T-helper 2 cell treated with Interferon-gamma antibody and Interleukin-4, amounts not matched to agents 5 μg/mL and 100 μg/mL, for 36 hours (primary cell): ENCODE measurements around the gene CRAMP1.
"Not testable (repeated sequence)": the region's sequence is repeated elsewhere in the genome, so short reads cannot be mapped to it uniquely, and the experiment has no call there.

ENCODE experiments used
- DNase-seq: peaks from one replicate; pipeline ENCODE4 v3.0.0; 2021; ENCODE audit warnings: low spot score
- H3K27ac Mint-ChIP-seq: one replicate; pipeline ENCODE4 v1.8.0; 2021; ENCODE audit warnings: mild to moderate bottlenecking, mixed read lengths
- H3K27me3 Mint-ChIP-seq: one replicate; pipeline ENCODE4 v1.8.0; 2021; ENCODE audit warnings: low read depth, mixed read lengths
- H3K36me3 Mint-ChIP-seq: one replicate; pipeline ENCODE4 v1.8.0; 2021; ENCODE audit warnings: low read depth, mixed read lengths
- H3K4me1 Mint-ChIP-seq: one replicate; pipeline ENCODE4 v1.8.0; 2021; ENCODE audit warnings: low read depth, mixed read lengths
- H3K4me3 Mint-ChIP-seq: one replicate; pipeline ENCODE4 v1.8.0; 2022; ENCODE audit warnings: mild to moderate bottlenecking, moderate library complexity, mixed read lengths
- H3K9me3 Mint-ChIP-seq: one replicate; pipeline ENCODE4 v1.8.0; 2021; ENCODE audit warnings: mixed read lengths

CRAMP1 gene

DNA sequence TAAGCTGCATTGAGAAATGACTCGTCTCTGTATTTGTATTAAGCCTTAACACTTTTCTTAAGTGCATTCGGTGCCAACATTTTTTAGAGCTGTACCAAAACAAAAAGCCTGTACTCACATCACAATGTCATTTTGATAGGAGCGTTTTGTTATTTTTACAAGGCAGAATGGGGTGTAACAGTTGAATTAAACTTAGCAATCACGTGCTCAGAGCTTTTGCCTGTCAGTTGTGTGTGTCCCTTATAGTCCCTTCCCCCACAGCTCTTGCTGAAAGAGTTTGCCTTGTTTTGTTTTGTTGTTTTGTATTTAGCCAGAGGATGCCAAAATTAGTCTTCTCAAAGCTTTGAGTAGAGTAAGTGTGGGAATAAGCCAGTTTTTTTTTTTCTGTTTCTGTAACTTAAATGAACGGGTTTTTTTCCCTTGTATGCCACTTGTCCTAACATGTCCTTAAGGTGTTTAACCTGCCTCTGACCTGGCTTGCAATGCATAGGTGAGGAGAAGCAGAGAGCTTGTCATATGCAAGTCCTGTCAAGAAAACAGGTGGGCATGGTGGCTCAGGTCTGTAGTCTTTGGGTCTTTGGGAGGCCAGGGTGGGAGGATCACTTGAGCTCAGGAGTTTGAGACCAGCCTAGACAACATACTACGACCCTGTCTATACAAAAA, 89.2 kb downstream of the CRAMP1 start:
- Mint-ChIP-seq H3K9me3 (no peaks in the 10 kb centered on the region), H3K4me3 (no peak overlapping the region), H3K27ac (no peak overlapping the region), H3K36me3 (peaks cover 37% of the 10 kb centered on the region), H3K27me3 (no peaks in the 10 kb centered on the region), H3K4me1 (peaks cover 11% of the 10 kb centered on the region)
- DNase-seq: no peak

DNA sequence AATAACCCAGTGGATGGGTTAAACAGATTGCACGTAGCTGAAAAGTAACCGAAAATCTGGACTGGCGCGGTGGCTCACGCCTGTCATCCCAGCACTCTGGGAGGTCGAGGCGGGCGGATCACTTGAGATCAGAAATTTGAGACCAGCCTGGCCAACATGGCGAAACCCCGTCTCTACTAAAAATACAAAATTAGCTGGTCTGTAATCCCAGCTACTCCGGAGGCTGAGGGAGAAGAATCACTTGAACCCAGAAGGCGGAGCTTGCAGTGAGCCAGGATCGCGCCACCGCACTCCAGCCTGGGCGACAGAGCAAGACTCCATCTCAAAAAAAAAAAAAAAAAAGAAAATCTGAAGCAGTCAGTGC, 93.1 kb downstream of the CRAMP1 start:
- not testable (repeated sequence) for H3K27me3 Mint-ChIP-seq, DNase-seq
- H3K36me3 Mint-ChIP-seq: peaks cover 16% of the 10 kb centered on the region

DNA sequence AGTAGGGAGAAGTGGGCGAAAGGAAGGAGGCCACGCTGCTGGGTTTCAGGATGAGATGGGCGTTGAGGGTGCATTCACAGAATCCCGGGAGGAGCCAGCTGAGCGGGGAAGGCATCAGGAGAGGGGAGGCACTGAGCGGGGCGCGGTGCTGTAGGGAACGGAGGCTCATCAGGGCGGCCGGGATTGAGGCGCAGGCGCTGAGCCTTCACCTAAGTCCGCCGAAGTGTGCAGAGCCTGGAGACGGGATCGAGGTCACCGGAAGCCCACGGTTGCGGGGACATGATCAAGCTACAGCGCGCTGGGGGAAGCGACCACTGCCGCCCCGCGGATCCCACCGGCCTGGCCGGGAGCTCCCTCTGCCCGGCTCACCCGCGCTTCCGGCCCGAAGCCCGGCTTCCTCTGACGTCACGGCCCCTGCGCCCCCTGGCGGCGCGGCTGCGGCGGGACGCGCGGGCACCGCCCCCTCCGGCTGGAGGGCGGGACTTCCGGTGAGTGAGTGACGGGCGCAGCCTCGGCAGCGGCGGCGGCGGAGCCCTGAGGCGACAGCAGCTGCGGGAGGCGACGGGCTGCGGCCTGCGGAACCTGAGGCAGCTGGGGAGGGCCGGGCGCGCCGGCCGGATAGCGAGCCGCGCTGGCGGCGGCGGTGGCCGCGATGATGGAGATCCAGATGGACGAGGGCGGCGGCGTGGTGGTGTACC, 93.7 kb downstream of the CRAMP1 start, which contains the start of gene MAPK8IP3:
TSS of gene MAPK8IP3 (plus strand) at position 508 of the 698 bp plus-strand sequence. CDS start at position 653, 145 bp downstream.
- H3K4me1 Mint-ChIP-seq: peaks cover 24% of the 10 kb centered on the region
- H3K36me3 Mint-ChIP-seq: peaks cover 16% of the 10 kb centered on the region
- H3K9me3 Mint-ChIP-seq: no peaks in the 10 kb centered on the region
- peak; percentile 96 for DNase-seq
- H3K27ac Mint-ChIP-seq: peak within 1 kb of the TSS; percentile 96
- H3K4me3 Mint-ChIP-seq: peak within 1 kb of the TSS; percentile 93
- H3K27me3 Mint-ChIP-seq: no peaks in the 10 kb centered on the region

More for the DNA sequence above, 93.1 kb downstream of the CRAMP1 start:
- Mint-ChIP-seq H3K4me3 (peak overlapping the region; percentile 93), H3K4me1 (peaks cover 24% of the 10 kb centered on the region), H3K27ac (peak overlapping the region; percentile 96)
- H3K9me3 Mint-ChIP-seq: not testable (repeated sequence)

DNA sequence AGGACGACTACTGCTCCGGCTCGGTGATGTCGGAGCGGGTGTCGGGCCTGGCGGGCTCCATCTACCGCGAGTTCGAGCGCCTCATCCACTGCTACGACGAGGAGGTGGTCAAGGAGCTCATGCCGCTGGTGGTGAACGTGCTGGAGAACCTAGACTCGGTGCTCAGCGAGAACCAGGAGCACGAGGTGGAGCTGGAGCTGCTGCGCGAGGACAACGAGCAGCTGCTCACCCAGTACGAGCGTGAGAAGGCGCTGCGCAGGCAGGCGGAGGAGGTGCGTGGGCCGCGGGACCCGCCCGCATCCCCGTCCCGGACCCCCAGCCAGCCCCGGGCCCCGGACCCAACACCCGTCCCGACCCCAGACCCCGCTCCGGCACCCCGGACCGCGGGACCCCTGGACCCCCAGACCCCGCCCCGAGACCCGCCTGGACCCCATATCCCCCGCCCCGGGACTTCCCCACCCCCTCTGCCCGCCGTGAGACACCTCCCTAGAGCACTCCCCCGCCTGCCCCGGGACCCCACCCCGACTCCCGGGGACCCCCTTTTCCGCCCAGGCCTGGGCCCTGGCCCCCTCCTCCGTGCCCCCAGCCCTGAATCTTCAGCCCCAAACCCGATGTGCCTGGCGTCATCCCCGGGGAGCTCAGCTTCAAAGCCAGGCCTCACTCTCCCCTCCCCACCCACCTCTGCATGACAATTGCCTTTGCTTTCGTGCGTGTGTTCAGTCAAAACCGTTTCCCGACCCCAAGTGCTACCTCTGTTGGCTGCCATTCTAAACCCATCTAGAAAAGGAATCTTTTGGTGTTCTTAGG, 94.4 kb downstream of the CRAMP1 start:
- peak; percentile 20 for DNase-seq
- H3K4me1 Mint-ChIP-seq: peaks cover 24% of the 10 kb centered on the region
- no peaks in the 10 kb centered on the region for H3K27me3 Mint-ChIP-seq
- H3K4me3 Mint-ChIP-seq: peak overlapping the region; percentile 90
- H3K9me3 Mint-ChIP-seq: no peaks in the 10 kb centered on the region
- H3K27ac Mint-ChIP-seq: peak overlapping the region; percentile 86
- peaks cover 12% of the 10 kb centered on the region for H3K36me3 Mint-ChIP-seq

DNA sequence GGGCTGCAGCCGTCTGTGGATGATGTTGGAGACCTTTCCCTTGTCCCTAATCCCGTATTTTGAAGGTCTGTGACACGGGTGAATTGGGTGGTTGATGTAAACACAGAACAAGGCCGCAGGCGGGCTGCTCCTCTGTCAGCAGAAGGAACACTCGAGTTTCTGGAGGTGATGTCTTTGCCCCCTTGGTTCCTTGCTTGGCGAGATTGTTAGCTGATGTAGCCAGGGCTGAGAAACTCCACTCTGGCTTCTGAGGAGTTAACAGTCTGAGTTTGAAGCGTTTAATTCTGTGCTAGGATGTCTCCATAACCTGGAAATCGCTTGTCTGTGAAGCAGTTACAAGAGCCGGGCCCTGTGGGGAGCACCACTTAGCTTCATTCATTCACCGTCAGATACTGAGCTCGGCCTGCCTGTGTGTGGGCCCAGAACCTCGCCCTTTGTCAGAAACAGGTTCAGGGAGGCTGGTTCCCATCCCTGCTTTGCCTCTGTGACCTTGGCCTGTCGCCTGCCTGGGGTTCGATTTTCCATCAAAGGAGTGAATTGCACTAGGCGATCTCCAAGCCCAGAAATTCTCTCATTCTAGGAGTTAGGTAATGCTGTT, 95.1 kb downstream of the CRAMP1 start:
- Mint-ChIP-seq H3K27ac (peak overlapping the region; percentile 81), H3K4me1 (peaks cover 24% of the 10 kb centered on the region), H3K27me3 (no peaks in the 10 kb centered on the region), H3K36me3 (peaks cover 7% of the 10 kb centered on the region), H3K4me3 (peak overlapping the region; percentile 90), H3K9me3 (no peaks in the 10 kb centered on the region)
- peak; percentile 6 for DNase-seq

DNA sequence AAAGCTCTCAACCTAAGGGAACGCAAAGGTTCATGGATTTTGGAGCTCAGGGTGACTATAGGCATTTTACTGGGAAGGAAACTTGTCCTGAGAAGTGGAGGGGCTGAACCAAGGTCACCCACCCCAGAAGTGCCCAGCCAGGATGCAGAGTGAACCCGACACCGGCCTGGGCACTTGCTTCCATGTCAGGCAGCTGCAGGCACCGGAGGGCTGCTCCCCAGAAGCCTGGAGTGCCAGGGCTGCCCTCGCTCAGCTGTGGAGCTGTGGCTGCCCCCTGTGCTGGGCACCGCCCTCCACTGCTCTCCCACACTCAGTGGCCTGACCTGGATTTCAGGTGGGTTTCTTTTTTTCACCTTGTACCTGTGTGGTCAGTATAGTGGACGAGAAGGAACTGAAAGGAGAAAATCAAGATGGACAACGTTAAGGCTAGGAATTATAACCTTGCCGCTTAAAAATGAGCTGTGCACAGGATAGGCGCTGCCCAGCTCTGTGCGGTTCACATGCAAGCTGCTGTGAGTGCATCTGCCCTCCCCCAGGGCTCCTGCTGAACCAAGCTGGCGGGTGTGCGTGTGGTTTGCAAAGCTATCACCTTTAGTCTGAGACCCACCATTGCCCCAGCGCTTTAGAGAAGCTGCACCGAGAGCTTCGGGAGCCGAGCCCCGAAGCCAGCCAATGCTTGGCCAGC, 96.1 kb downstream of the CRAMP1 start:
- H3K27me3 Mint-ChIP-seq: no peaks in the 10 kb centered on the region
- H3K9me3 Mint-ChIP-seq: no peaks in the 10 kb centered on the region
- H3K36me3 Mint-ChIP-seq: peaks cover 3% of the 10 kb centered on the region
- H3K4me1 Mint-ChIP-seq: peaks cover 24% of the 10 kb centered on the region
- DNase-seq: no peak
- H3K27ac Mint-ChIP-seq: peak overlapping the region; percentile 44
- H3K4me3 Mint-ChIP-seq: peak overlapping the region; percentile 90

DNA sequence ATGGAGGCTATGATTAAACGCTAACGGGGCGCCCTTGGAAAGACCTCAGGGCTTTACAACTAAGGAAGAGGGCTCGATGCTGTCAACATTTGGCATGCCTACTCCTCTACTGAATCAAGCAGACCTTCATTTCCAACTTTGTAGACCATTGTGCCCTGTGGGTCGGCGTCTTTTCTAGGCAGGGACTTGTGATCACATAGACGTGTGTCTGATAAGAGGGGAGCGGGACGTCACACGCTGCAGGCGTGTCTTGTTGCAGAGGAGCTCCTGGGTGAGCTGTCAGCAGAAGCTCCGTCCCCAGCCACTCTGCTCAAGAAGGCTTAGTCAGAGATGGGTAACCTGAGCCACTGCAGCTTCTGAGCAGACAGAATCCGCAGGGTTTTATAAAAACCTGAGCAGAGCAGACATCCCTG, 96.6 kb downstream of the CRAMP1 start:
- Mint-ChIP-seq H3K36me3 (peaks cover 3% of the 10 kb centered on the region), H3K27ac (no peak overlapping the region), H3K9me3 (no peaks in the 10 kb centered on the region), H3K4me3 (no peak overlapping the region), H3K27me3 (no peaks in the 10 kb centered on the region), H3K4me1 (peaks cover 24% of the 10 kb centered on the region)
- DNase-seq: no peak

DNA sequence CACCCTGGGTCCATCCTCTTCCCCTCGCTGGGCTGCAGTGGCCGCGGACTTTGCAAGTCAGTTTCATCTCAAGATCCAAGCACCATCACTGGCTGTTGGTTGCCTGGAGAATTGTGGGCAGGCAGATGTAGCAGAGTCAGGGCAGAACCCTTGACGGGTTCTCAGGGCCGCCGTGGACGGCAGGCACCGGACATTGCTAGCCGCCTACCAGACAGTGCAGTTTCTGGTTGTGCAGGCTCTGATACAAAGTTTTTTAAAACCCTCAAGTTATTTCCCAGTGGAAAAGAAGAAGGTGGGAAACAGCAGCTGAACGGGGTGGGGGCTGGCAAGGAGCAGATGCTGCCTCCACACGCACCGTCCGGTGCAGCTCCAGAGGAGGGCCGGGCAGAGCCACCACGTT, 97.2 kb downstream of the CRAMP1 start:
- Mint-ChIP-seq H3K4me1 (peaks cover 22% of the 10 kb centered on the region), H3K27me3 (no peaks in the 10 kb centered on the region), H3K4me3 (no peak overlapping the region), H3K27ac (no peak overlapping the region), H3K9me3 (no peaks in the 10 kb centered on the region), H3K36me3 (peaks cover 3% of the 10 kb centered on the region)
- DNase-seq: no peak

DNA sequence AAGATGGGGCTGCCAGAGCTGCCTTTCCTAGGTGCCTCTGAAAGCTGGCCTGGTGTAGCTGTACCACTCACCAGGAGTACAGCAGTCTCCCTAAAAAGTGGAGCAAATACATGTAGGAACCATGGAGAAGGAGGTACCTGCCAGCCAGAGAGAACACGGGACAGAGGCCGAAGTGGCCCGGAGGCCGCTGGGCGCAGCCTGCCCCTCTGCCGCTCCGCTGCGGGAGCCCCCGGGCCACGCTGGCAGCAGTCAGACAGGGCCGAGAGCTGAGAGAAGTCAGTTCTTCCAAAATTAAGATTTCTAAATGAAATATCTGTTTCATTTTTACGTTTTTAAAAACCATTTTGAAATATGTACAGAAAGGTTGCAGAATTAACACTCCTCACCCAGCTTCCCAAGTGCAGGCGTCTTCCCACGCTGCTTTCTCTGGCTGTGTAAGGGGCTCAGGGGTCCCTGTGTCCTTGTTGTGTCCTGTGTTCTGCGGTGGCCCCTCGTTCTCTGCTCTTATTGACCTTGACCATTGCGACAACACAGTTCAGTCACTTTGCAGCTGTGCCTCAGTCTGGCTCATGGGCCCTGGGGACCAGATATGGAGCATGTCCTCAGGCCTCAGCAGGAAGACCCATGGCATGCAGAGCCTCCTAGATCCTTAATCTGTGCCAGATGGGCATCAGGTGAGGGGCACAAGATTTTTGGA, 98.8 kb downstream of the CRAMP1 start:
- no peaks in the 10 kb centered on the region for H3K9me3 Mint-ChIP-seq
- DNase-seq: no peak
- H3K4me1 Mint-ChIP-seq: peaks cover 13% of the 10 kb centered on the region
- H3K36me3 Mint-ChIP-seq: peaks cover 8% of the 10 kb centered on the region
- H3K27me3 Mint-ChIP-seq: no peaks in the 10 kb centered on the region
- H3K4me3 Mint-ChIP-seq: no peak overlapping the region
- no peak overlapping the region for H3K27ac Mint-ChIP-seq

DNA sequence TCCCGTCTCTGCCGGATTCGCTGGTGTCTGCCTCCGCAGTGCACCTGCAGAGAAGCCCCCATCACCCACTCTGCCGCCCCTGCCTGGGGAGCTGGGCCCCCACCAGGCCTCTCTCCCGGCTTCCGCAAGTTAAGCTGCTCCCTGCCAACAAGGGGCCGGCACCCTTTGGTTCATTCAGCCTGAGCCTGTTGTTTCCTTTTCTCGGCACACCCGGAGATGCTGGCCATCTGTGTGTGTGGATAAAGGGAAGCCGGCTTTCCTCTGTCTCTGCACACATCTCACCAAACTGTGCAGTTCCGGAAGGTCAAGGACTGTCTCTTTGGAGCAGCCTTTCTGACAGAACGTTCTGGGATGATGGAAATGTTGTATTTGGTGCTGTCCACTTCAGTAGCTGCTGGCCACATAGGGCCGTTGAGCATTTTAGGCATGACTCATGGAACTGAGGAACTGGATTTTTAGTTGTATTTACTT, 100.7 kb downstream of the CRAMP1 start:
- no peak for DNase-seq
- Mint-ChIP-seq H3K9me3 (no peaks in the 10 kb centered on the region), H3K4me3 (no peak overlapping the region), H3K4me1 (peaks cover 6% of the 10 kb centered on the region), H3K36me3 (peaks cover 6% of the 10 kb centered on the region), H3K27ac (no peak overlapping the region), H3K27me3 (no peaks in the 10 kb centered on the region)

DNA sequence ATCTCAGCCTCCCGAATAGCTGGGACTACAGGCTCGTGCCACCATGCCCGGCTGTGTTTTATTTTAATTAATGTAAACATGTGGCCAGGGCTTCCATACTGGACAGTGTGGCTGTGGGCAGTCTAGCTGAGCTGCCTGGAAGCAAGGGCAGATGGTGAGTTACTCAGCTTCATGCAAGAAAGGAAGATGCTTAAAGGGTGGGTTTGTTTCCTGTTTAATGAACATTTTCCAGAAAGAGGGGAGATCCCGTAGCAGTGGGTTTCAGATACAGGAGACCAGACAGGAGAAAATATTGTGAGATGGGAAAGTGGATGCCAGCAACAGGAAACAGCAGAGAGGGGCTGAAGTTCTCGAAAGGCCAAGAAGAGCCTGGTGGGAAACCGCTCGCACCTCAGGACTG, 101.2 kb downstream of the CRAMP1 start:
- Mint-ChIP-seq H3K9me3 (no peaks in the 10 kb centered on the region), H3K4me1 (peaks cover 3% of the 10 kb centered on the region), H3K27me3 (no peaks in the 10 kb centered on the region), H3K27ac (no peak overlapping the region), H3K36me3 (peaks cover 6% of the 10 kb centered on the region), H3K4me3 (no peak overlapping the region)
- no peak for DNase-seq

DNA sequence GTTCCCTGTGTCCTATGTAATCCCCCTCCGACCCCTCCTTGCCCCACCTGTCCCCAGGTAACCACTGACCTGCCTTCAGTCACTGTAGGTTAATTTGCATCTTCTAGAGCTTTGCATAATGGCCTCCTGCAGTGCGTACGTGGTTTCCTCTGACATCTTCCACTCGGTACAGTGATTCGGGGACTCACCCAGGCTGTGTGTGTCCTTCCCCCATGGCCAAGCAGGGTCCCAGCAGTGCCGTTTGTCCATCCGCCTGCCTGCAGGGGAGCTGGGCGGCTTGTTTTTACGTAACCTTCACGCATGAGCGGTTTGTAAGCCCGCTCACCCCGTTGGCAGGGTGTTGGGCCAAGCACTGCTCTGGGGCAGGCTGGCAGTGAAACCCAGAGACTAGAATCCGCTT, 101.8 kb downstream of the CRAMP1 start:
- no peak overlapping the region for H3K27ac Mint-ChIP-seq
- peaks cover 5% of the 10 kb centered on the region for H3K4me1 Mint-ChIP-seq
- no peak overlapping the region for H3K4me3 Mint-ChIP-seq
- DNase-seq: no peak
- peaks cover 6% of the 10 kb centered on the region for H3K36me3 Mint-ChIP-seq
- H3K27me3 Mint-ChIP-seq: no peaks in the 10 kb centered on the region
- H3K9me3 Mint-ChIP-seq: no peaks in the 10 kb centered on the region

DNA sequence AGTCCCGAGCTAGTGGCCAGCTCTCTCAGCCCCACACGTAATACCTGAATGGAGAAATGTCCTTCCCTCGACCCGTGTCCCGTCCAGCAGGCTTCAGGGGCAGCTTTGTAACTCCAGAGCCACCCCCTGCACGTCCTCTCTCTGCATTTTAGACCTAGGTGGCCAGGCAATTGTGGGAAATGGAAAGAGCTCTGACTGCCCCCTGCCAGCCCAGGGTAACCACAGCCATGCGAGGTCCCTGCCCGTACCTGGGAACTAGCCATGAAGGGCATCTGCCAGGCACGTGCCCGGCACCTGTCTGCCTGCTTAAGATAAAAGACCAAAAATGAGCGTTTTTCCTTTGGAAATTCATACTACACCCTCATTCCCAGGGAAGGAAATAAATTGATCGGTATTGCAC, 103.1 kb downstream of the CRAMP1 start:
- Mint-ChIP-seq H3K27me3 (no peaks in the 10 kb centered on the region), H3K36me3 (peaks cover 7% of the 10 kb centered on the region), H3K4me1 (peaks cover 10% of the 10 kb centered on the region), H3K4me3 (no peak overlapping the region), H3K27ac (no peak overlapping the region), H3K9me3 (no peaks in the 10 kb centered on the region)
- no peak for DNase-seq
